AG09309 (cell line): ENCODE results near the gene PDSS2.

Source experiments
- DNase-seq: peaks from one replicate; pipeline ENCODE4 v3.0.0-alpha.2; 2010; ENCODE audit warnings: low read depth
- H3K4me3 ChIP-seq: 2 replicates; pipeline ENCODE4 v1.5.1; 2011; ENCODE audit warnings: mild to moderate bottlenecking, low read depth, low read length, moderate library complexity; ENCODE audit not compliant: control insufficient read depth
- CTCF ChIP-seq: IDR thresholded peaks from 2 replicates; pipeline ENCODE4 v1.5.1; 2011; ENCODE audit warnings: mild to moderate bottlenecking, low read depth, low read length, inconsistent platforms; ENCODE audit not compliant: insufficient read depth, control insufficient read depth; ENCODE audit errors: missing control alignments

The PDSS2 gene

GRCh38 chr6:107235511-107235910, 223.9 kb downstream of the PDSS2 start:
- DNase-seq: no peak
- TF ChIP-seq CTCF: no peak
- no peak overlapping the region for H3K4me3 ChIP-seq

- no peak overlapping the region for H3K4me3 ChIP-seq
- no peak for DNase-seq
- no peak for TF ChIP-seq CTCF
These were observed 224.4 kb downstream of the PDSS2 start for GRCh38 chr6:107235007-107235406.

GRCh38 chr6:107231243-107231642, 228.1 kb downstream of the PDSS2 start:
- no peak overlapping the region for H3K4me3 ChIP-seq
- no peak for TF ChIP-seq CTCF
- DNase-seq: no peak

- no peak overlapping the region for H3K4me3 ChIP-seq
- DNase-seq: no peak
- TF ChIP-seq CTCF: no peak
These were observed 228.9 kb downstream of the PDSS2 start for GRCh38 chr6:107230448-107230847.

- H3K4me3 ChIP-seq: no peak overlapping the region
- TF ChIP-seq CTCF: no peak
- DNase-seq: no peak
These were observed 229.3 kb downstream of the PDSS2 start for GRCh38 chr6:107230024-107230423.

GRCh38 chr6:107228754-107229153, 230.6 kb downstream of the PDSS2 start:
- no peak for DNase-seq
- no peak overlapping the region for H3K4me3 ChIP-seq
- no peak for TF ChIP-seq CTCF

- no peak overlapping the region for H3K4me3 ChIP-seq
- no peak for DNase-seq
- no peak for TF ChIP-seq CTCF
These were observed 237.8 kb downstream of the PDSS2 start for GRCh38 chr6:107221519-107221918.
